OCI-M2 (cell line): ENCODE data around the gene C1orf53.
"Not testable (repeated sequence)": the region's sequence is repeated elsewhere in the genome, so short reads cannot be mapped to it uniquely, and the experiment has no call there.

Source experiments
- DNase-seq: peaks from one replicate; lab custom pipeline; 2025; ENCODE audit not compliant: unreplicated experiment; lab: John Stamatoyannopoulos, UW

The C1orf53 gene

GRCh38 chr1:197920414-197921117 lies 18.1 kb downstream of the C1orf53 start:
- DNase-seq: no peak

DNA sequence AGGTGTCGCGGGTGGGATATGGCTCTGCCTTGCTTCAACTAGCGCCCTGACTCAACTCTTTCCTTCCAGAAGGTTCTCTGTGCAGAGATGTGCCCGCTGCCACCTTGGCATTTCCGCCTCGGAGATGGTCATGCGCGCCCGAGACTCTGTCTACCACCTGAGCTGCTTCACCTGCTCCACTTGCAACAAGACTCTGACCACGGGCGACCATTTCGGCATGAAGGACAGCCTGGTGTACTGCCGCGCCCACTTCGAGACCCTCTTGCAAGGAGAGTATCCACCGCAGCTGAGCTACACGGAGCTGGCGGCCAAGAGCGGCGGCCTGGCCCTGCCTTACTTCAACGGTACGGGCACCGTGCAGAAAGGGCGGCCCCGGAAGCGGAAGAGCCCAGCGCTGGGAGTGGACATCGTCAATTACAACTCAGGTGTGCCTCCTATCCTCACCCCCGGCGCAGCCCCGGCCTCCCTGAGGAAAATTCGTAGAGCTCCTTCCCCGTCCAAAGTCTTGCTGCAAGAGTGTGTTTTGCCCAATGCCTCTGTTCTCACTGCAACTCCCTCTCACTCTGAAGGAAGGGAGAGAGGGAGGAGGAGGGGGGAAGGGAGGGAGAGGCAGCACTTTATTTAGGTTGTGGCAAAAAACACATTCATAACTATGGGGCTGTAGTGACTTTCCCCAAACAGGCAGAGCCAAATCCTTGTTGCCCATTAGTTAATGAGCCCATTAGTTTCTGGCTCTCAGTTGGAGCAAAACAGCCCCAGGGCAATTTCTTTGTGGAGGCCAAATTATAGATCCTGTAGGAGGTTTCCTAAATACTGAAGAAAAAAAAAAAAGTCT lies 19.0 kb downstream of the C1orf53 start:
- DNase-seq: no peak

DNA sequence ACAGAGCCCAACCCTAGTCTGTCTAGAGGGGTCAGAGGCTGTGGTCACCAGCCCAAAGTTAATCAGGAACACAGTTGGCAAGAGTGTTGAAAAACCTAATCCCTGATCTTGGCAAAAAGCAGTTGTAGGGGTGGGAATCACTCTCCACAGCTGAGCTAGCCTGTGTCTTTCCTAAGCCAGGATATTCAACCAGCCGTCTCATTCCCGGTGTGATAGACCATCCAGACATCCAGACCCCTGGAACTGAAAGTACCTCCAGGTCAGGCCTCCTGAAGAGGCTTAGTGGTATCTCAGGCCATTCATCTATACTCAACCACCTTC lies 19.6 kb downstream of the C1orf53 start:
- no peak for DNase-seq

GRCh38 chr1:197923038-197923437 lies 20.6 kb downstream of the C1orf53 start:
- DNase-seq: no peak

DNA sequence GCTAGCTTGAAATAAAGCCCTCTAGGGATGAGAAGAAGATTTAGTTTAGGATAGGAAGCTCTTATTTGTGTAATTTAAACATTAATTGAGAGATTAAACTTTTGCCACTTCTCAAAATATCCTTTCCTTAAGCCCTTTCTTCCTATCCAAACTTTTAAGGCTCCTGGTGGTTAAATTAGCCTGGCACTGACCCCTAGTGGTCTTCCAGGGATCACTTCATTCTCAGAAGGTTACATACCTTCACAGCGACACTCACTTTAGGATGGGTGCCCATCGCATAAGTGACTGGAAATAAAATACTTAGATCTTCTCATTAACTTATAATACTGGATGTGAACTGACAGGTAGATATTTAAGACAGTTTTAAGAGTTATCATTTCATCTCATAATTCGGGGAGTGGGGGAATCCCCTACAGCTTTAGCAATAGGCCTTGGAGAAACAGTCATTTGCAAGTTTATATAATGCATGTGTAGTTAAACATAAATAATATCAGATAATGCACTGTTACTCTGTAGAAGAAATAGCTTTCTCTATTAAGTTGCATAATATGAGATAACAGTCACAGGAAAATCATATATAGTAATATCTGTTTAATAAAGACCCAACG lies 22.2 kb downstream of the C1orf53 start:
- DNase-seq: no peak

DNA sequence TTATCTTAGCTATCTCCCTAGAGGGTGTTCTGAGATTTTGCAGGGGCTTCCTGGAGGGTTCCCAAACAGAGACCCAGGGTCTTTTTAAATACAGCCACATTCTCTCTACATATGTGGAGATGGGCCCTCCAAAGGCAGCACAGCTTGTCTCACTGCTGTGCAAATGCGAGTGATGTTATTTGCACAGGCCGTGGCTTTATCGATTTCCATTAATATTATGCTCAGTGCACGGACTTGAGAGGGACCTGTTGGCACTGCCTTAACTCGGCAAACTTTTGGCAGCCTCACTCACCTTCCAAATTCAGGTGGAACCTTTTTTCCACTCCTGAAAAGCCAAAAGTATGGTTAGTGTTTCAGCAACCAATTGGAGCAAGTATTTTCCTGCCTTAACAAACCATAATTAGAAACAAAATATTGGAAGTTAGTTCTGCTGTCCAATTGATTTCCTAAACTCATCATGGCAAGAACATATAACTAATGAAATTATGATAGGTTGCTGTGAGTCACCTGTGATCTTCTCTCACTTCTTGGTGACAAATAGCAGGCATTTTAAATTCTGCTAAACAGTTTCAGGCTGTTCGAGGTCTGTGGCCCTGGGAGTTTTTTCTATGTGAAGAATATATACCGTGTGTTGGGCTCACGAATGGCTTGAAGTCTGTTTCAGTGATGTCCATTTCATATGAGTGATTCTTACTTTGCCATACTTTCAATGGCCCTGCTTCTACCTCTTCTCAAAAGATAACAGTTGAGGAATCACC lies 25.7 kb downstream of the C1orf53 start:
- no peak for DNase-seq

DNA sequence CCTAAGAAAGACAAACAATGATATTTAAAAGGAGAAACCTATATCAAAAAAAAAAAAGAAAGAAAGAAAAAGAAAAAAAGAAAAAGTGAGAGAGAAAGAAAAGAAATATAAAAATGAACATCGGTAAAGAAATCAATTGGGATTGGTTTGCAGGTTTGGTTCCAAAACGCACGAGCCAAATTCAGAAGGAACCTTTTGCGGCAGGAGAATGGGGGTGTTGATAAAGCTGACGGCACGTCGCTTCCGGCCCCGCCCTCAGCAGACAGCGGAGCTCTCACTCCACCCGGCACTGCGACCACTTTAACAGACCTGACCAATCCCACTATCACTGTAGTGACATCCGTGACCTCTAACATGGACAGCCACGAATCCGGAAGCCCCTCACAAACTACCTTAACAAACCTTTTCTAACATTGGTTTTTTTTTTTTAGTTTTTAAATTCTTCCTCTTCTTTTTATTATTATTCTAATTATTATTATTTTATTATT lies 26.5 kb downstream of the C1orf53 start:
- no peak for DNase-seq

DNA sequence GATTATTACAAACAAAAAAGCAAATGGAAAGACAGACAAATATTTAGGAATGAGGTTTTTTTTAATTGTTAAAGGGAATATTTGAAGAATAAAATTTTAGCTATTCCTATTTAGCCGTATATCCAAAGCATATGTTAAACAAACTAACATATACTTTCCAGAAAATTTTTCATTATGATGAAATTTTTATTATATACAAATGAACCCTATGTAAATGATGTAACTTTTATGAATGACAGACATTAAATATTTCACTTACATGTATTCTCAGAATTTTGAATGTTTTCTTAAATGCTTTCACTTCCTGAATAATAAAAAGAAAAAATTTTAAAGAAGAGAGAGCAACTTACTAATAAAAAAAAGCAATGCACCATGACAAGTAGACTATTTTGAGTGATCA lies 30.6 kb downstream of the C1orf53 start:
- DNase-seq: no peak

GRCh38 chr1:197933647-197934046 lies 31.2 kb downstream of the C1orf53 start:
- DNase-seq: no peak

DNA sequence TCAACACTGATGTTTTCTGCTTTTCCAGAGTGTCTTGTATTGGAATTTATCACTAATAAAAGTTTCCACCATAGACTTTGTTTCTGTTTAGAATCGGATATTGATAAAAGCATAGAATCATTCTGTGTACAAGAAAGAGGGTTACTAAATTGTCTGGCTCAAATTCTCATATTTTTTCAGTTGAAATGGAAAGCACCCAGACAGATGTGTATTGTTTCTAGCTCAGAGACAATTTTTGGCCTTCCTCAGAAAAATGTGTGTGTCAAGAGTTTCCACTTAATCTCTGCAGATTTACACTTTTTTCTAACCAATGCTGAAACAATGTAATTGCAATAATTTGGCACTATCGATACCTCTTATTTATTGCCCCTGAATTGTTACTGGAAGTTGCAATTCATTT lies 35.0 kb downstream of the C1orf53 start:
- DNase-seq: no peak

- no peak for DNase-seq
These were observed 35.5 kb downstream of the C1orf53 start for GRCh38 chr1:197937892-197938291.

GRCh38 chr1:197939159-197939980 lies 36.9 kb downstream of the C1orf53 start:
- DNase-seq: not testable (repeated sequence)

DNA sequence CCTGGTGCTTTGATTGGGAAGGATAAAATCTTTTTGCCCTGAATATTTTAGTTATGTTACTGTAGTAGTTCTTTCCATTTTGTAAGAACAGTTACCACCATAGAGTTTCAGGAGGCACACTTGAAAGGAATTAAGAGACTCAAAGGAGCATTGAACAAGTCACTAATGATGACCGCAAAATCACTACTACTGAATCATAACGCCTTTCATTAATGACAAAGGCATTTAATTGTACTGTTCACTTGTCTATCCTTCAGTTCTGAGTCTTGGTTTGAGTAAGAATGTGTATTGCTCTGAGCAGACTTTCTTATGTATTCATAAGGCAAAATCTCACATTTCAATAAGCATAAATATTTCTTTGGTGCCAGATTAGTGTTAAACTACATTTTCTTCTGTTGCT lies 39.6 kb downstream of the C1orf53 start:
- no peak for DNase-seq

DNA sequence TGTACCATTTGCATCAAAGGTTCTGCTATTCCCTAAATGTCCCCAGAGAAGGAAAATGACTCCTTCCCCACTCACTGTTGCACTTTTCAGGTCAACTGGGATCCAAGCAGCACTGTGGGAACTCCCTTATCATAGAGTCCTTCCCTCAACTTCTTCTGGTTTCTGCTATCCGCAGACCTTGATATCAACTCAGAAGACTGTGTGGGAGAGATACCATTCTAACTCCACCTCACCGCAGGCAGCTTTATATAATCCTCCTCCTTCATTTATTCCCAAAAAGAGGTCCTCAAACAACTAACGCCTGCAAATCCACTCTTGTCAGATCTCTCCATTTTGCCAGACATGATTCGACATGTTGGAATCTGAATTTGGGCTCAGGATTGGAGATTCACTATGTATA lies 42.1 kb downstream of the C1orf53 start:
- DNase-seq: no peak

DNA sequence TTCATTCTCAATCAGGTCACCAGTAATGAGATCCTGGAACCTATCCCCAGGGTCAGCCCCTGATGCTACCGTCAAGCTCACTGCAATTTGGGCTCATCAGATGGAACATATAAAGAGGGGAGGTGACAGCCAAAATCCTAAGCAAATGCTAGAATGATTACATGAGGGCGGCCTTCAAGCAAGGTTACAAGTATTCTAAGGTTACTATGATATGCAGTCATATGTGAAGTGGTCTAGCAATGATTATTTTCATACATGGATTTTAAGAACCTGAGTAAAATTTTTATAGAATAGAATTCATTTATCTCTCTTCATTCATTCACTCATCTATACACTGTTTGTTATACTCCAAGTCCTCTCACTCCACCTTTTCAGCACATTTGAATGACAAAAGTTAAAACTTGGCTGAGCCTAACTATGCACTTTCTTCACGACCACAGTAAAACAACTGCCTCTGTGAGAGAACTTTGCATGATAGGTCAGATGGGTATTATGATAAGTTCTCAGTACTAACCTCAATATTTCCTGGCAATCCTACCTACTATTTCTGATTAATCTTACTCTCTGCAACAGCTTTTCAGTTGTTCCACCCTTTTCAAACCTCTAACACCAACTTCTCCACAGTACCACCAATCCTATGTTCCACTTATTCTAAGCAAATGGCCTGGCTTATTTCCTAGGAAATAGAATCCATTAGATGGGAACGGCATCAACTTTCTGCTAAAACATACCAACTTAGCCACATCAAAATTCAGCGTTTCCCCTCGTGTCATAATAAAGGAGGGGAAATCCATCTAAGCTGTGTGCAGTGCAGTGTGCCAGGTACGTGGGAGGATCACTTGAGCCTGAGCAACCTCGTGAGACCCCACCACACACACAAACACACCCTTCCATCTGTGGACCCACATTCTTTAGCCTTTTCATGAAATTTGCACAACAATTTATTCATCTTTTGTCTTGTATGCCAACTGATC lies 46.8 kb downstream of the C1orf53 start:
- DNase-seq: no peak

DNA sequence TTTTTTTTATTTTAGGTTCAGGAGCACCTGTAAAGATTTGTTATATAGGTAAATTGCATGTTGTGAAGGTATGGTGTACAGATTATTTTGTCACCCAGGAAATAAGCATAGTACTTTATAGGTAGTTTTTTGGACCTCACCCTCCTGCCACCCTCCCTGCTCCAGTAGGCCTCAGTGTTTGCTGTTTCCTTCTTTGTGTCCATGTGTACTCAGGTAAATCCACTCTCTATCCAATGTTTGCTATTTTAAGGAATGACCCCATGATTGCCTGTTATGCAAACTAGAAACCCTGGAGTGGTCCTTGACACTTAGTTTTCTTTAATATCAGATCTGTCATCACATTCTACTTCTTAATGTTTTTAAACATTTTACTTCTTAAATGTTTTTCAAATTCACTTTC lies 48.7 kb downstream of the C1orf53 start:
- no peak for DNase-seq

DNA sequence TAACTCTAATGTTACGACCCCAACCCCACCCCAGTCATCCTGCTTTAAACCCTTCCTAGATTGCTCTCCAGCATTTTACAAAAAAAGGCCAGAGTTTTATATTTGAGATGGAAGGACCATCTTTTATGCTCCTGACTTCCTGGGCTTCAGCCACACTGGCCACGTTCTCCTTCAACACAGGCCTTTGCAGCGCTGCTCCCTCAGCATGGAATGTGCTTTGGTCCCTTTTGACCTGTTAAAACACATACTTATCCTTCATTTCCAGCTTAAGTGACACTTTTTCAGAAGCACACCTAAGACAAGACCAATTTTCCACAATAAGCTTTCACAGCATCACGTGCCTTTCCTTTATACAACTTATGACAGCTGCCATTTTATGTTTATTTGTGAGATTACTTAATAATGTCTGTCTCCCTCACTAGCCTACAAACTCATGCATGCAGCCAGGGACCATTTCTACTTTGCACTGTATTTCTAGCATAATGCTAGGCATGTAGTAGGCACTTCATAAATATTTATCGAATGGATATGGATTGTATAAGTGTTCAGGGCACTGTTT lies 49.3 kb downstream of the C1orf53 start:
- no peak for DNase-seq

- not testable (repeated sequence) for DNase-seq
These were observed 51.0 kb downstream of the C1orf53 start for GRCh38 chr1:197953472-197953871.
